PC-9 (cell line): ENCODE results near the gene AMZ1.

Source experiments
- EZH2 ChIP-seq: fragments of 200-600 bp; sonication (generic); IDR thresholded peaks from 2 replicates; pipeline ENCODE4 v1.8.0; 2017; ENCODE audit warnings: antibody characterized with exemption, low read depth
- TF ChIP-seq, protein P1 (sequence below): fragments of 200-600 bp; sonication (generic); conservative IDR thresholded peaks from 2 replicates; pipeline ENCODE4 v1.6.1; 2017; ENCODE audit warnings: mixed run types, antibody characterized with exemption, mild to moderate bottlenecking, moderate library complexity

DNA sequence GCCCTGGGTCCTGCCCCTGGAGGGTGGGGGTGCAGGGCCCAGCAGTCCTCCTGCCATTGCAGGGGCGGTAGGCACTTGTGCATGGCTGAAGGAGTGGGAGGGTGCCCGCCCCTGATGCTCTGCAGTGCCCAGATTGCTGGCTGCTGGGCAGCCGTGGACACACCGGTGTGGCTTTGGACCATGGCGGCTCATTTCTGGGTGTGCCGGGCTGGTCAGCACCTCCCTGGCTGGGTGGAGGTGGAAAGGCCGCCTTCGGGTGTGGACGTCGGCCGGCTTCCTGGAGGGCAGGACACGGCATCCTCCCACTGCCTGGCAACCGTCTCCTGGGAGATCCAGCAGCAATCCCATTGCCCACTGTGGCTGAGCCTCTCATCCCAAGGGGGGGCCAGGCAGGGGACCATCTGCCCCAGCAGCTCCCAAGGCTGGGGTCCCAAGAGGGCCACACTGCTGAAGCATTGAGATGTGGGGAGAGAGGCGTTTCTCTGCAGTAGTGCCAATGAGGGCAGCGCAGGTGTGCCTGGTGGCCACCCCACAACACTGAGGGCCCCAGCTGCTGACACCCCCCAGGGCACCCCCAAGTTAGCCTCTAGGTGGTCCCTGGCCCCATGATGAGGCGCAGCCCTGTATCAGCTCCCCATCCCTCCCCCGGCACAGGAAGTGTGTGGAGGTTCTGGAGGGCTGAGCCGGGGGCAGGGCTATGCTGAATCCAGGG is 43.3 kb upstream of the AMZ1 start:
- TF ChIP-seq, protein P1, sequence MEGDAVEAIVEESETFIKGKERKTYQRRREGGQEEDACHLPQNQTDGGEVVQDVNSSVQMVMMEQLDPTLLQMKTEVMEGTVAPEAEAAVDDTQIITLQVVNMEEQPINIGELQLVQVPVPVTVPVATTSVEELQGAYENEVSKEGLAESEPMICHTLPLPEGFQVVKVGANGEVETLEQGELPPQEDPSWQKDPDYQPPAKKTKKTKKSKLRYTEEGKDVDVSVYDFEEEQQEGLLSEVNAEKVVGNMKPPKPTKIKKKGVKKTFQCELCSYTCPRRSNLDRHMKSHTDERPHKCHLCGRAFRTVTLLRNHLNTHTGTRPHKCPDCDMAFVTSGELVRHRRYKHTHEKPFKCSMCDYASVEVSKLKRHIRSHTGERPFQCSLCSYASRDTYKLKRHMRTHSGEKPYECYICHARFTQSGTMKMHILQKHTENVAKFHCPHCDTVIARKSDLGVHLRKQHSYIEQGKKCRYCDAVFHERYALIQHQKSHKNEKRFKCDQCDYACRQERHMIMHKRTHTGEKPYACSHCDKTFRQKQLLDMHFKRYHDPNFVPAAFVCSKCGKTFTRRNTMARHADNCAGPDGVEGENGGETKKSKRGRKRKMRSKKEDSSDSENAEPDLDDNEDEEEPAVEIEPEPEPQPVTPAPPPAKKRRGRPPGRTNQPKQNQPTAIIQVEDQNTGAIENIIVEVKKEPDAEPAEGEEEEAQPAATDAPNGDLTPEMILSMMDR = no peak
- TF ChIP-seq EZH2 = no peak
